ENCODE measurements around the gene SCRN2. TPM values are rescaled to one million over a fixed set of nuclear protein-coding genes. Genes with fewer than 3 reads are reported as not detected.

Gene SCRN2
- polyA plus RNA-seq, 6 donors from 2014 or later, result 20.0 to 35.5 (median 23.5) TPM

DNA sequence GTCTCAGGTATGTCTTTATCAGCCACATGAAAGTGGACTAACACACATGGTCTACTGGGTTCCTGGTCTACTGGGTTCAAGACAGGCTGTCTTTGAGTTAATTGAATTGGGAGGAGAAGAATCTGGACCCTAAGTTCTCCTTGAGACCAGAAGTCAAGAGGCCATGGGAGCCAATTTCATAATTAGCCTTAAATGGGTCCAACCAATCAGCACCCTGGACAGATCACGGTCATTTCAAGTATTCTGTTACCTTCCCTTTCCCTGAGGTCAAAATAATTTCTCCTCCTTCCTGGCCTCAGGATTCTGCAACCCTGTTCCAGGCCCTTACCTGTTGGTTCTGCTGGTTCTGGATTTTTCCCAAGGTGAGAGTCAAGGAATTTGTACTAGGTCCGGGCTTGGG lies 43.3 kb downstream of the SCRN2 start:
- DNase-seq (no peak), ATAC-seq (ENCODE audit: low read depth in 2 of 2) (no peak)
- peaks cover 2 to 9% (median 3%) of the 10 kb centered on the region in 3 donors for H3K4me1 Mint-ChIP-seq
- H3K9me3 Mint-ChIP-seq, result no peaks in the 10 kb centered on the region
- peak overlapping the region in 1 of 6 donors; percentile 30 for H3K27ac Mint-ChIP-seq
- H3K27me3 Mint-ChIP-seq, result peaks cover 22 to 39% (median 28%) of the 10 kb centered on the region in 3 donors
- no peak overlapping the region for H3K4me3 Mint-ChIP-seq
- no peaks in the 10 kb centered on the region for H3K36me3 Mint-ChIP-seq

DNA sequence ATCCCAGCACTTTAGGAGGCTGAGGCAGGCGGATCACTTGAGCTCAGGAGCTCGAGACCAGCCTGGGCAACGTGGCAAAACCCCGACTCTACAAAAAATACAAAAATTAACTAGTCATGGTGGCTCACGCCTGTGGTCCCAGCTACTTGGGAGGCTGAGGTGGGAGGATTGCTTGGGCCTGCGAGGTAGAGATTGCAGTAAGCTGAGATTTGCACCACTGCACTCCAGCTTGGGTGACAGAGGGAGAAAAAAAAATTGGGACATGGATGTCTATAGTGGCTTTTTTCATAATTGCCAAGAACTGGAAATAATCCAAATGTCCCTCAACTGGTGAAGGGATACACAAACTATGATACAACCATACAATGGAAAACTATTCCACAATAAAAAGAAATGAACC lies 48.1 kb downstream of the SCRN2 start:
- ATAC-seq (ENCODE audit: low read depth in 2 of 2), result no peak

DNA sequence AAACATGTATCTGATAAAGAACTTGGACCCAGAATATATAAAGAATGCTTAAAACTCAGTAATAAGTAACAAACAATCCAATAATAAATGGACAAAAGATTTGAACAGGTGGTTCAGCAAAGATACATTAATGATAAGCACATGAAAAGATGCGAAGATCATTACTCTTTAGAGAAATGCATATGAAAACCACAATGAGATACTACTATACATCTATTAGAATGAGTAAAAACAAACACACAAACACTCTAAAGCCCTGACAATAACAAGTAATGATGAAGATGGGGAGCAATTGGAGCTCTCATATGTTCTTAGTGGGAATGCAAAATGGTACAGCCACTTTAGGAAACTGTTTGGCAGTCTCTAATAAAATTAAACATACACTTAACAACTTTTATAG lies 48.6 kb downstream of the SCRN2 start:
- Mint-ChIP-seq H3K9me3 (peaks cover 0 to 1% (median 0%) of the 10 kb centered on the region in 7 donors), H3K27me3 (peaks cover 53 to 74% (median 62%) of the 10 kb centered on the region in 3 donors), H3K4me1 (peaks cover 12 to 14% (median 14%) of the 10 kb centered on the region in 3 donors), H3K4me3 (no peak overlapping the region), H3K36me3 (peaks cover 0 to 3% of the 10 kb centered on the region in 2 donors), H3K27ac (no peak overlapping the region)
- DNase-seq, result no peak
- no peak for ATAC-seq (ENCODE audit: low read depth in 2 of 2)

More for the DNA sequence above, 48.1 kb downstream of the SCRN2 start:
- peaks cover 12 to 14% (median 14%) of the 10 kb centered on the region in 3 donors for H3K4me1 Mint-ChIP-seq
- no peak overlapping the region for H3K27ac Mint-ChIP-seq
- peaks cover 0 to 1% (median 0%) of the 10 kb centered on the region in 7 donors for H3K9me3 Mint-ChIP-seq
- DNase-seq, result no peak
- H3K27me3 Mint-ChIP-seq, result peaks cover 56 to 74% (median 56%) of the 10 kb centered on the region in 3 donors
- H3K4me3 Mint-ChIP-seq, result no peak overlapping the region
- H3K36me3 Mint-ChIP-seq, result peaks cover 0 to 3% of the 10 kb centered on the region in 2 donors

DNA sequence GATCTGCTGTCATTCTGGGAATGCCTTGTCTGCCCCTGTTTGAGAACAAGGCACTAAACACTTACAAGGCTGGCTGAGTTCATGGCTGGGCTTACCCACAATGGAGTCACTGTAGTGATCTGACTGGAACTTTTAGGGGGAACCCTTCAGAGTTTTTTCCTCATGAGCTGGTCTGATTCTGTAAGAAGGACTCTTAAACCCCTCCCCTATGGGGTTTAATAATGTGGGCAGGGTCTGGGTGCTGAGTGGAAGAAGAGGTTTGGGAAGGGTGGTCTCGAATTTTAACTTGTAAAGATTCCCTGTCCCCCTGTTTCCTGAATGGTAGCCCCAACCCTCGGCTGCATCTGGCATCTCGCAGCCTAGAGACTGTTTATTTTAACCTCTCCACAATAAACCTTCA lies 50.0 kb downstream of the SCRN2 start:
- DNase-seq (no peak), ATAC-seq (ENCODE audit: low read depth in 2 of 2) (no peak)
- H3K4me3 Mint-ChIP-seq, result peak overlapping the region in 6 of 8 donors; percentile 17 to 82 (median 52)
- H3K27me3 Mint-ChIP-seq, result peaks cover 52 to 81% (median 65%) of the 10 kb centered on the region in 3 donors
- no peak overlapping the region for H3K27ac Mint-ChIP-seq
- H3K4me1 Mint-ChIP-seq, result peaks cover 12 to 14% (median 14%) of the 10 kb centered on the region in 3 donors
- peaks cover 0 to 1% (median 0%) of the 10 kb centered on the region in 7 donors for H3K9me3 Mint-ChIP-seq
- H3K36me3 Mint-ChIP-seq, result peaks cover 0 to 3% of the 10 kb centered on the region in 2 donors

DNA sequence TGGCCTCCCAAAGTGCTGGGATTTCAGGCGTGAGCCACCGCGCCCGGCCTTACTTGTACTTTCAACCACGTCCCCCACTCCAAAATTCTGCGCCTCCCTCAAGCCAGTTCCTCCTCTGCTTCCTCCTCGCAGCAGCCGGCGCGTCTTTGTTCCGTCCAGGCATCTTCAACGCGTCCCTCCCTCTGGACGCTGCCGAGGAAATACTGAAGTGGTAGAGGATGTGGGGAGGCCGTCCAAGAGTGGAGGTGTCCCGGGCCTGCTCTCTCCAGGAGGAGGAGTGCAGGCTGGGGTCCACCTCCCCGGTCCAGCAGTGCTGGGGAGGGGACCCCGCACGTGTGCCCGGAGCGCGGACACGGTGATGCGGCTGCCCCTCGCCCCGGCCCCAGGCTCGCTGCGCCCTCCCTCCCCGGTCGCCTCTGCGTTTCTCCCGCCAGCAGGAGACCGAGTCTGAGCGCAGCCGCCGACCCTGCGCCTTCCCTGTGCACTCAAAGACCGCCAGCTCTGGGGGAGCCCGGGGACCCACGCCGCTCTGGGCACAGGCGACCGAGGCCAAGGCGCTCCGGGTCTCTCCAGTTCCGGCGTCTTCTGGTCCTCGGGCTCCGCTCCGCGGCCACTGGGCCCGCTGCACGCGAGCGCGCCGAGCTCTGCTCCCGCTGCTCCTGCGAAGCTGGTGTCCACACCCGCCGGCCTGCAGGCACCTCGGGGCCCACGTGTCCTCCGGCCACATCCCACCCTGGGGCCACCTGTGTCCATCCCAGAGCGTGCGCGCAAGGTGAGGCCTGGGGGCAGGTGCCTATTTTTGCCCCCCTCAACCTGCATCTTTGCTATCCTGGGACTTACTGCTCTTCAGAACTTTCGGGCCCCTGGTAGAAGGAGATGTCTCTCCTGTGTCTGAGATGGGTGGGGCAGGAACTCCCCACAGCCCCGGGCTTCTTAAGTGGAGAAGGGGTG lies 51.2 kb downstream of the SCRN2 start:
- DNase-seq, result peak; percentile 25
- H3K9me3 Mint-ChIP-seq, result peaks cover 0 to 1% (median 0%) of the 10 kb centered on the region in 7 donors
- H3K4me1 Mint-ChIP-seq, result peaks cover 12 to 14% (median 14%) of the 10 kb centered on the region in 3 donors
- peak overlapping the region in 7 of 8 donors; percentile 42 to 89 (median 73) for H3K4me3 Mint-ChIP-seq
- no peak overlapping the region for H3K27ac Mint-ChIP-seq
- H3K27me3 Mint-ChIP-seq, result peaks cover 50 to 86% (median 65%) of the 10 kb centered on the region in 3 donors
- H3K36me3 Mint-ChIP-seq, result peaks cover 0 to 3% of the 10 kb centered on the region in 2 donors
- ATAC-seq (ENCODE audit: low read depth in 2 of 2), result peak; percentile 83 to 87

Other genes with a start within 250 kb of the SCRN2 start
- gene KPNB1, start 191.4 kb downstream of the SCRN2 start, polyA plus RNA-seq (ENCODE audit: low read depth in 6 of 6), result 10 to 100 TPM in 5 of 6 donors, 1 to 10 TPM in 1; 6.4 to 33.5 (median 30.6) TPM
- gene TBKBP1, start 147.1 kb downstream of the SCRN2 start, polyA plus RNA-seq (ENCODE audit: low read depth in 6 of 6), result under 1 TPM in 4 of 6 donors, not detected in 2; 0.09 to 0.97 (median 0.24) TPM
- gene TBX21, start 108.0 kb downstream of the SCRN2 start, polyA plus RNA-seq (ENCODE audit: low read depth in 6 of 6), result 1 to 10 TPM in 4 of 6 donors, under 1 TPM in 2; 0.11 to 2.9 (median 2.0) TPM
- gene OSBPL7, start 19.5 kb downstream of the SCRN2 start, polyA plus RNA-seq (ENCODE audit: low read depth in 6 of 6), result 1 to 10 TPM; 1.2 to 9.2 (median 4.5) TPM
- 10 to 100 TPM; 33.1 to 49.0 (median 39.1) TPM for gene MRPL10, start 9.7 kb downstream of the SCRN2 start, polyA plus RNA-seq (ENCODE audit: low read depth in 6 of 6)
- 1 to 10 TPM in 3 of 6 donors, under 1 TPM in 2, not detected in 1; 0.39 to 2.3 (median 1.0) TPM for gene LRRC46, start 9.6 kb downstream of the SCRN2 start, polyA plus RNA-seq (ENCODE audit: low read depth in 6 of 6)
- under 1 TPM in 1 of 6 donors, not detected in 5; 0.12 TPM for gene SP6, start 9.9 kb upstream of the SCRN2 start, polyA plus RNA-seq (ENCODE audit: low read depth in 6 of 6)
- gene SP2, start 55.0 kb upstream of the SCRN2 start, polyA plus RNA-seq (ENCODE audit: low read depth in 6 of 6), result 10 to 100 TPM in 2 of 6 donors, 1 to 10 TPM in 4; 2.2 to 17.1 (median 9.4) TPM
- gene PNPO, start 100.3 kb upstream of the SCRN2 start, polyA plus RNA-seq (ENCODE audit: low read depth in 6 of 6), result 10 to 100 TPM in 5 of 6 donors, 1 to 10 TPM in 1; 8.3 to 22.0 (median 15.8) TPM
- gene PRR15L, start 116.6 kb upstream of the SCRN2 start, polyA plus RNA-seq (ENCODE audit: low read depth in 6 of 6), result under 1 TPM in 1 of 6 donors, not detected in 5; 0.25 TPM
- gene CDK5RAP3, start 129.8 kb upstream of the SCRN2 start, polyA plus RNA-seq (ENCODE audit: low read depth in 6 of 6), result 10 to 100 TPM; 69.7 to 87.5 (median 84.0) TPM
- 1 to 10 TPM in 4 of 6 donors, under 1 TPM in 1, not detected in 1; 0.81 to 2.5 (median 1.6) TPM for gene COPZ2, start 196.5 kb upstream of the SCRN2 start, polyA plus RNA-seq (ENCODE audit: low read depth in 6 of 6)
- 10 to 100 TPM in 1 of 6 donors, 1 to 10 TPM in 5; 1.3 to 10.5 (median 6.7) TPM for gene NFE2L1, start 207.1 kb upstream of the SCRN2 start, polyA plus RNA-seq (ENCODE audit: low read depth in 6 of 6)